Lower leg skin (tissue), 3 donors: Measurements from ENCODE around the gene COL8A1.

Experiments used
- CTCF ChIP-seq, 3 donors: fragments of 450-650 bp; IDR thresholded peaks; one replicate each; pipeline ENCODE4 v1.5.1; 2016; ENCODE audit warnings: antibody characterized with exemption in 3 of 3, mild to moderate bottlenecking in 3 of 3, moderate library complexity in 2 of 3
- POLR2A ChIP-seq, 2 donors: fragments of 450-650 bp; IDR thresholded peaks; one replicate each; pipeline ENCODE4 v1.6.1; 2016 to 2017; ENCODE audit warnings: antibody characterized with exemption in 2 of 2, mild to moderate bottlenecking in 1 of 2, moderate library complexity in 1 of 2

GRCh38 chr3:99686469-99686868 is 48.1 kb downstream of the COL8A1 start:
- TF ChIP-seq CTCF (IDR thresholded peaks at IDR 0.05) = no peak
- TF ChIP-seq POLR2A (IDR thresholded peaks at IDR 0.05) = no peak
